Cardiac muscle cell (in vitro differentiated cells and primary cell): ENCODE results near the gene CCDC120. TPM values are rescaled to one million over a fixed set of nuclear protein-coding genes. Genes with fewer than 3 reads are reported as not detected.

Source experiments
- DNase-seq, 2 donors: peaks; one replicate each; pipeline versions ENCODE4 v3.0.0 to v3.0.0-alpha.2; 2010 to 2017; ENCODE audit warnings: low read depth in 1 of 2, low spot score in 1 of 2
- H3K27ac ChIP-seq: fragments of 200-600 bp; sonication (generic); 2 replicates; pipeline ENCODE4 v1.5.1; 2016
- H3K27me3 ChIP-seq: fragments of 200-600 bp; sonication (generic); 2 replicates; pipeline ENCODE4 v1.6.0; 2016; ENCODE audit warnings: control low read depth
- H3K36me3 ChIP-seq: fragments of 200-600 bp; sonication (generic); 2 replicates; pipeline ENCODE4 v1.5.1; 2016; ENCODE audit warnings: control low read depth
- H3K4me1 ChIP-seq: fragments of 200-600 bp; sonication (generic); 2 replicates; pipeline ENCODE4 v1.8.1; 2017; ENCODE audit warnings: low read depth, mild to moderate bottlenecking, mixed run types
- H3K4me3 ChIP-seq: fragments of 200-600 bp; sonication (generic); 2 replicates; pipeline ENCODE4 v1.5.1; 2016; ENCODE audit warnings: mild to moderate bottlenecking
- H3K9me3 ChIP-seq: fragments of 200-600 bp; sonication (generic); 2 replicates; pipeline ENCODE4 v1.5.1; 2017; ENCODE audit warnings: low read depth, mild to moderate bottlenecking, control low read depth
- CTCF ChIP-seq: IDR thresholded peaks from 2 replicates; pipeline ENCODE4 v1.5.1; 2012; ENCODE audit warnings: low read depth, mild to moderate bottlenecking, low read length
- polyA plus RNA-seq: library from polyadenylated mRNA; unstranded; fragments of >200 nt; fragmentation: Nextera tagmentation; extraction: Ambion mirVana; gene quantifications from 2 replicates; pipeline ENCODE4 v1.2.1, GENCODE V29; 2016
- total RNA-seq: library from RNA; depleted of rRNA; stranded (reverse); fragments of >200 nt; gene quantifications from 2 replicates; pipeline ENCODE4 v1.2.3, GENCODE V29; 2016

CCDC120 gene, protein sequence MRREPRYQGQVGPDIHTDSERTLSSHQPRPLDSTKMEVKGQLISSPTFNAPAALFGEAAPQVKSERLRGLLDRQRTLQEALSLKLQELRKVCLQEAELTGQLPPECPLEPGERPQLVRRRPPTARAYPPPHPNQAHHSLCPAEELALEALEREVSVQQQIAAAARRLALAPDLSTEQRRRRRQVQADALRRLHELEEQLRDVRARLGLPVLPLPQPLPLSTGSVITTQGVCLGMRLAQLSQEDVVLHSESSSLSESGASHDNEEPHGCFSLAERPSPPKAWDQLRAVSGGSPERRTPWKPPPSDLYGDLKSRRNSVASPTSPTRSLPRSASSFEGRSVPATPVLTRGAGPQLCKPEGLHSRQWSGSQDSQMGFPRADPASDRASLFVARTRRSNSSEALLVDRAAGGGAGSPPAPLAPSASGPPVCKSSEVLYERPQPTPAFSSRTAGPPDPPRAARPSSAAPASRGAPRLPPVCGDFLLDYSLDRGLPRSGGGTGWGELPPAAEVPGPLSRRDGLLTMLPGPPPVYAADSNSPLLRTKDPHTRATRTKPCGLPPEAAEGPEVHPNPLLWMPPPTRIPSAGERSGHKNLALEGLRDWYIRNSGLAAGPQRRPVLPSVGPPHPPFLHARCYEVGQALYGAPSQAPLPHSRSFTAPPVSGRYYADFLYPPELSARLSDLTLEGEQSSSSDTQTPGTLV
- total RNA-seq (6.2 and 7.8 TPM in 2 replicates), polyA plus RNA-seq (5.4 and 10.8 TPM in 2 replicates)

GRCh38 chrX:49058794-49059193, at the start of gene CCDC120:
Gene CCDC120 (plus strand): TSS chrX:49058999. CDS start chrX:49062042, 3,043 bp downstream.
- Histone ChIP-seq H3K4me1 (no peaks in the 10 kb centered on the region), H3K27ac (no peak within 1 kb of the TSS), H3K9me3 (no peaks in the 10 kb centered on the region), H3K4me3 (no peak within 1 kb of the TSS), H3K36me3 (no peaks in the 10 kb centered on the region), H3K27me3 (no peaks in the 10 kb centered on the region)
- no peak for TF ChIP-seq CTCF
- no peak for DNase-seq

GRCh38 chrX:49019050-49019449, 39.7 kb upstream of the CCDC120 start:
- DNase-seq, result no peak
- H3K27me3 ChIP-seq, result no peaks in the 10 kb centered on the region
- H3K4me3 ChIP-seq, result no peak overlapping the region
- no peak overlapping the region for H3K27ac ChIP-seq
- no peak for TF ChIP-seq CTCF
- H3K4me1 ChIP-seq, result no peaks in the 10 kb centered on the region
- H3K9me3 ChIP-seq, result no peaks in the 10 kb centered on the region
- H3K36me3 ChIP-seq, result no peaks in the 10 kb centered on the region

GRCh38 chrX:49019599-49020249, 39.1 kb upstream of the CCDC120 start:
- no peak for DNase-seq
- Histone ChIP-seq H3K4me3 (no peak overlapping the region), H3K27ac (no peak overlapping the region), H3K9me3 (no peaks in the 10 kb centered on the region), H3K36me3 (no peaks in the 10 kb centered on the region), H3K4me1 (no peaks in the 10 kb centered on the region), H3K27me3 (no peaks in the 10 kb centered on the region)
- no peak for TF ChIP-seq CTCF

DNA sequence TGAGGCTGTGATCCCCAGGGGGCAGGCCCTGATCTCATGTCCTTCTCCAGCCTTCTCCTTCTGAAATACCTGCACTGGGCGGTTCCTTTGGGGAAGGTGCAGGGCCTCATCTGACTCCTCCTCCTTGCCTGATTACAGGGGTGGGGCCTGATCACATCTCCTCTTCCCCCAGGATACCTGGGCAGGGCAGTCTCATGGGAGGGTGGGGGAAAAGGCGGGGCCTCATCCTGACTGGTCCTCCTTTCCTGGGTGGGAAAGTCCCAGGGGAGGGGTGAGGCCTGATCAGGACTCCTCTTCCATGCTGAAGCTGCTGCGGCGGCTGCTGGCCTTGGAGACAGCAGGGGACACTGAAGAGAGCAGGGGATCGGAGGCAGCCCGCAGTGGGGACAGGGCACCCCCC, 28.9 kb upstream of the CCDC120 start:
- Histone ChIP-seq H3K36me3 (peaks cover 15% of the 10 kb centered on the region), H3K27ac (no peak overlapping the region), H3K9me3 (no peaks in the 10 kb centered on the region), H3K4me3 (no peak overlapping the region), H3K4me1 (no peaks in the 10 kb centered on the region), H3K27me3 (no peaks in the 10 kb centered on the region)
- TF ChIP-seq CTCF, result no peak
- DNase-seq, result no peak

DNA sequence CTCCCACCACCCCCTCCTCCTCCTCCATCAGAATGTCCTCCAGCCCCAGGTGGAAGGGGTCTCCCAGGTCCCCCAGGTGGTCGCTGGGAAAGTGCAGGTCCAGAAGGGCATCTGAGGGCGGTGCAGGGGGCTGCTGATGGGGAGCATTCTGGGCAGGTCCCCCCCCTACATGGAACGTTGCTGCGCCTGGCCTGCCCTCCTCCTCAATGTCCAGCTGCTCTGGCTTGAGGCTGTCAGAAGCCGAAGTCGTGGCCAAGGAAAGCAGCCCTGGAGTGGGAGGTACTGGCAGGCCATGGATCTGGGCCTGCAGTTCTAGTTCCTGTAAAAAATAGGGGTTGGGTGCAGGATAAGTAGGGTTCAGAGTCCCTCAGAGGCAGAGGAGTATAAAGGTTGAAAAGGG, 28.5 kb upstream of the CCDC120 start:
- H3K27me3 ChIP-seq, result no peaks in the 10 kb centered on the region

More for the DNA sequence above, 28.5 kb upstream of the CCDC120 start:
- DNase-seq, result no peak
- Histone ChIP-seq H3K9me3 (no peaks in the 10 kb centered on the region), H3K4me3 (no peak overlapping the region), H3K27ac (no peak overlapping the region), H3K4me1 (no peaks in the 10 kb centered on the region), H3K36me3 (peaks cover 15% of the 10 kb centered on the region)
- TF ChIP-seq CTCF, result no peak
